LNCaP clone FGC (cell line): ENCODE measurements around the gene KCNN3.

ENCODE experiments used
- DNase-seq: peaks from one replicate; pipeline ENCODE4 v3.0.0-alpha.2; 2011; ENCODE audit warnings: low read depth
- H3K4me3 ChIP-seq: 2 replicates; pipeline ENCODE4 v1.5.1; 2011; ENCODE audit warnings: mild to moderate bottlenecking, low read depth, low read length, control low read depth
- TF ChIP-seq, protein P1 (sequence below): IDR thresholded peaks from 2 replicates; pipeline ENCODE4 v1.5.1; 2012; ENCODE audit warnings: mild to moderate bottlenecking; ENCODE audit not compliant: control insufficient read depth, insufficient read depth; ENCODE audit errors: extremely low read depth

The KCNN3 gene

DNA sequence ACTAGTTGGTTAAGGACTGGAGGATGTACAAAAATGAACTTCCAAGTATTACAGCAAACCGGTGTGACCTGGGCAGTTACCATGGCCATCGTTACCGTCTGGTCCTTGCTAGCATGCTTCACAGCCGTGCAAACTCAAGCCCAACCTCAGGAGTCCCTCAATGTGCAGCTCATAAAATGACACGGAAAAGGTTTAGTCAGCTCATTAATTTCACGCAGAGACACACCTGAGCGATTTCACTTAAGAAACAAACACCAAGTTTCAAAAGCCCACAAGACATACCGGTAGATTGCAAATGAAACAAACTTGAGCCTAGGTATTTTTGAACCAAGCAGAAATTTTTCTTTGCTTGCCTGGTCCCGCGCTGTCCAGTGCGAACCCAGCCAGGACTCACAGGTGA, 157.1 kb downstream of the KCNN3 start:
- no peak for DNase-seq
- TF ChIP-seq, protein P1, sequence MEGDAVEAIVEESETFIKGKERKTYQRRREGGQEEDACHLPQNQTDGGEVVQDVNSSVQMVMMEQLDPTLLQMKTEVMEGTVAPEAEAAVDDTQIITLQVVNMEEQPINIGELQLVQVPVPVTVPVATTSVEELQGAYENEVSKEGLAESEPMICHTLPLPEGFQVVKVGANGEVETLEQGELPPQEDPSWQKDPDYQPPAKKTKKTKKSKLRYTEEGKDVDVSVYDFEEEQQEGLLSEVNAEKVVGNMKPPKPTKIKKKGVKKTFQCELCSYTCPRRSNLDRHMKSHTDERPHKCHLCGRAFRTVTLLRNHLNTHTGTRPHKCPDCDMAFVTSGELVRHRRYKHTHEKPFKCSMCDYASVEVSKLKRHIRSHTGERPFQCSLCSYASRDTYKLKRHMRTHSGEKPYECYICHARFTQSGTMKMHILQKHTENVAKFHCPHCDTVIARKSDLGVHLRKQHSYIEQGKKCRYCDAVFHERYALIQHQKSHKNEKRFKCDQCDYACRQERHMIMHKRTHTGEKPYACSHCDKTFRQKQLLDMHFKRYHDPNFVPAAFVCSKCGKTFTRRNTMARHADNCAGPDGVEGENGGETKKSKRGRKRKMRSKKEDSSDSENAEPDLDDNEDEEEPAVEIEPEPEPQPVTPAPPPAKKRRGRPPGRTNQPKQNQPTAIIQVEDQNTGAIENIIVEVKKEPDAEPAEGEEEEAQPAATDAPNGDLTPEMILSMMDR = no peak
- no peak overlapping the region for H3K4me3 ChIP-seq

DNA sequence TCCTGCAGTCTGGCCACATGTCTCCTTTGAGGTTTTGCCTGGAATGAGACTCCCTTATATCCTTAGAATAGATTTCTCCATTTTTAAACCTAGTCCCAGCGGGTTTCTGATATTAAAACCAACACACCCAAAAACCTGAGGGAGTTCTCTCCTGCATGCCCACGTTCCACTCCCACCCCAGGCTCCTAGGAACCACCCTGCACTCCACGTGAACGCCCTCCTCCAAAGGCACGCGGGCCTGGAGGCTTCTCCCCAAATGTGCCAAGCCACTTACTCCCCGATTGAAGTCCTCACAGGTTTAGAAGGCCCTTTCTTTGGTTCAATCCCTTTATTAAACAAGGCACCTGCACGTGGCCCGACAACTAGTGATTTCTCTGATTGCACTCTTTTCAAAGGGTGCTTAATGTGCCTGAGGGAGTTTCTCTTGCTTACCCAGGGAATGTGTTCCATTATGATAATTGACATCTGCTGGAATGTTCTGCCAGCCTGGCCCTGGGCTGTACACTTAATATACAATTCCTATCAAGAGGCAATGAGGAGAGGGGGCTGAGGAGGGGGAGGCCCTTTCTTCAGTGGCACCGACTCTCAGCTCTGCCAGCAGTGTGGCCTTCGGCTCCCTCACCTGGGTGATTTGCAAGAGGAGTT, 157.8 kb downstream of the KCNN3 start:
- H3K4me3 ChIP-seq = no peak overlapping the region
- TF ChIP-seq, protein P1 = no peak
- no peak for DNase-seq

DNA sequence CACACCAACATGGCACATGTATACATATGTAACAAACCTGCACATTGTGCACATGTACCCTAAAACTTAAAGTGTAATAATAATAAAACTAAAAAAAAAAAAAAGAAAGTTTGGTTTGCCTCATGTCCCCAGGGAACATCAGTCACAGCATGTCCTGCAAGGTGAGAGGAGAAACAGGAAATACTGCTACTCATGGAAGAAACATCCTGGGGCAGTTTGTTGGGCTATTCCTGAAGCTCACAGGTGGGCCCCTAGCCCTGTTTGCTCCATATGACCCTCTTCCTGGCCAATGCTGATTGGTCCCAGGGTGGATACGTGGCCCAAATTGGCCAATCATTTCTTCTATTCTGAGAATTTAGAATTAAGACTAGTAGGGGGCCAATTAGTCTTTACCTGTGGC, 158.7 kb downstream of the KCNN3 start:
- DNase-seq = no peak
- TF ChIP-seq, protein P1 = no peak
- no peak overlapping the region for H3K4me3 ChIP-seq

DNA sequence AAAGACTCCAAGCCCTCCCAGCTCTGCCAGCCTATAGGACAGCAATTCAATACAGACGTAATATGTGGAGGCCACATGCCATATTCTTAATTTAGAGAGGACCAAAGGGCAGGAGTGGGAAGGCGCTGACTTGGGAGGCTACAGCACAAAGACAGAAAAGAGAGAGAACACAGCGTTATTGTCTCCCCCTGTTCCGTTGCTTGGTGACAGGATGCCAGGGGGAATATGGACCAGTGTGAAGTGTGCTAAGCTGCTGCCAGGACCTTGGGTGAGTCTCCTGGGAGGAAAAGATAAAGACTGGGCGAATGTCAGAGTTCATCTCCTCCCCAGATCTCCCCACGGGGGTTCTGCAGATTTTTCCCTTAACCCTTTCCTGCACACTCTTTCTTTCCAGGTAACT, 160.0 kb downstream of the KCNN3 start:
- H3K4me3 ChIP-seq = no peak overlapping the region
- TF ChIP-seq, protein P1 = no peak
- DNase-seq = no peak

DNA sequence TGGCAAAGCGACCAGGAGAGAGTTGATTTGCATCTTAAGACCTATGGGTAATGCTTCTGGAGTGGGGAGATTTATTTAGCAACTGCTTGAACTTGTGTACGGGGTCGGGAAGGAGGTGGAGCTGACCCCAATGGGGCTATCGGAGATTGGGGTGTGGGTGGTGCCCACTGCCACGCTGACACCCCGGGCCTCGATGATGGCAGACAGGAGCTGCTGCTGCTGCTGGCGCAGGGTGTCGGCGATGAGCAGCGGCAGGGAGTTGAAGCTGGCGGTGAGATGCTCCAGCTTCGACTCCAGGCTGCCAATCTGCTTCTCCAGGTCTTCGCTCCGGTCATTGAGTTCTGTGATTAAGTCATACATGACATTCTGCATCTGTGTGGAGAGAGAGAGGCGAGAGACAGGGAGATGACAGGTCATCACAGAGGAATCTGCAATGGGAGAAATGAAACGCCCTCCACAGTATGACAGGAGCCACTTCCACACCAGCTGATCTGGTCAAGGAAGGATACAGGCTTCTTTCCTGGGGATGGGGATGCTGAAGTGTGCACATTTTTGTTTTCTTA, 162.1 kb downstream of the KCNN3 start:
- no peak overlapping the region for H3K4me3 ChIP-seq
- no peak for DNase-seq
- TF ChIP-seq, protein P1 = no peak

DNA sequence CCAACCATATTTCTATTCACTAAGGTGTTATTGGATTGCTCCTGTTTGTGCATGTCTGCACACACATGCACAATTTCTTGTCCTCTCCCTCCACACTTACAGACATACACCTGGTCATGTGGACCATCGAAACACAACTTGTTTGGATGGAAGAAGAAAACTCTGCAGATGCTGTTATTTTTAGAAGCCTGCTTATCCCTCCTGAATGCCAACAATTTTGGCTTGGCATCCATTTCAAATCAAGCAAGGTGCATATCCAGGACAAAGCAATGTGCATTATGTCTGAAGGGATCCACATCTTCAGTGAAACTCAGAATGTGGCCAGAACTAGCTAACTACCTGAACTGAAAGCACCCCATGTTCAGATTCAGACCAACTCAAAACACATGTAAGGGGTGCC, 163.2 kb downstream of the KCNN3 start:
- TF ChIP-seq, protein P1 = no peak
- DNase-seq = no peak
- no peak overlapping the region for H3K4me3 ChIP-seq

DNA sequence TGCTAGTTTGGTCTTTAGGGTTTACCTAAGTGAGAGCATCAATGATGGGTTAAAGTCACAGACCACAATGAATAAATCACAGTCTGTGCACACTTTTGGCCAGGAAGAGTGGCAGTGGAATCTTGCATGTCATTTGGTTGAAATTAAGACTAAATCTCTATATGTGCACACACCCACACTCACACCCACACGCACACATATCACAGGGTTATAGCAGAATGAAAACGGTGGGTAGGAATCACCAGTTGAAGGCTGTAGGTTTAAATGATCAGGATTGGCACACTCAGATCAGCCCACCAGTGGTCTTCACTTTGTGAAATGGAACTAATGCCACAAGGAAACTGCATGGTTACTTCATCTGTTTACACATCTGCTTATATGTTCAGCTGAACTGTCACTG, 164.5 kb downstream of the KCNN3 start:
- no peak overlapping the region for H3K4me3 ChIP-seq
- DNase-seq = no peak
- TF ChIP-seq, protein P1 = no peak
